NCI-H526 treated with DMSO at 0.1 percent for 48 hours (cell line): ENCODE data around the gene SIM2.
A peak's percentile ranks its signal among the peaks of the same experiment; 100 is the strongest.

Source experiments
- DNase-seq: peaks from one replicate; lab custom pipeline; 2025; lab: John Stamatoyannopoulos, UW

SIM2 gene

GRCh38 chr21:36734367-36735200, 35.7 kb downstream of the SIM2 start:
- DNase-seq = no peak

- no peak for DNase-seq
Measured at GRCh38 chr21:36735201-36735515, 36.2 kb downstream of the SIM2 start.

- no peak for DNase-seq
Measured at GRCh38 chr21:36735724-36736320, 36.9 kb downstream of the SIM2 start.

- DNase-seq = no peak
Measured at GRCh38 chr21:36738489-36739126, 39.7 kb downstream of the SIM2 start.

- no peak for DNase-seq
Measured at GRCh38 chr21:36741506-36741905, 42.6 kb downstream of the SIM2 start.

- DNase-seq = no peak
Measured at GRCh38 chr21:36743008-36743407, 44.1 kb downstream of the SIM2 start.

- DNase-seq = no peak
Measured at GRCh38 chr21:36743446-36743845, 44.5 kb downstream of the SIM2 start.

GRCh38 chr21:36744190-36744559, 45.3 kb downstream of the SIM2 start:
- no peak for DNase-seq

- DNase-seq = no peak
Measured at GRCh38 chr21:36744560-36745231, 45.8 kb downstream of the SIM2 start.

- DNase-seq = no peak
Measured at GRCh38 chr21:36745459-36745858, 46.5 kb downstream of the SIM2 start.

GRCh38 chr21:36747041-36747814, 48.3 kb downstream of the SIM2 start:
- DNase-seq = no peak

- DNase-seq = peak; percentile 46
Measured at GRCh38 chr21:36747815-36748383, 49.0 kb downstream of the SIM2 start.

GRCh38 chr21:36749935-36750575, 51.1 kb downstream of the SIM2 start:
- no peak for DNase-seq

GRCh38 chr21:36750576-36750959, 51.7 kb downstream of the SIM2 start:
- no peak for DNase-seq

GRCh38 chr21:36751383-36751782, 52.5 kb downstream of the SIM2 start:
- DNase-seq = no peak

- no peak for DNase-seq
Measured at GRCh38 chr21:36753556-36753955, 54.6 kb downstream of the SIM2 start.

GRCh38 chr21:36754241-36754898, 55.5 kb downstream of the SIM2 start:
- DNase-seq = no peak

- DNase-seq = no peak
Measured at GRCh38 chr21:36756527-36756926, 57.6 kb downstream of the SIM2 start.

GRCh38 chr21:36757196-36757595, 58.3 kb downstream of the SIM2 start:
- no peak for DNase-seq

- no peak for DNase-seq
Measured at GRCh38 chr21:36759348-36760083, 60.6 kb downstream of the SIM2 start.
